Stimulated activated CD8-positive, alpha-beta memory T cell treated with anti-CD3 and anti-CD28 coated beads, Interleukin-4, amount 100 ng/mL, for 4 hours (primary cell): ENCODE results near the gene TGFB2.

Experiments used
- DNase-seq, 2 donors: peaks; one replicate each; pipeline ENCODE4 v3.0.0-alpha.2; 2020; ENCODE audit warnings: low read depth in 2 of 2, low spot score in 1 of 2

Gene TGFB2

GRCh38 chr1:218384581-218384993 is 39.5 kb downstream of the TGFB2 start:
- no peak for DNase-seq

GRCh38 chr1:218388591-218388990 is 43.5 kb downstream of the TGFB2 start:
- no peak for DNase-seq

- DNase-seq: no peak
Observed at GRCh38 chr1:218390618-218391017, 45.5 kb downstream of the TGFB2 start.

- DNase-seq: no peak
Observed at GRCh38 chr1:218392780-218393179, 47.6 kb downstream of the TGFB2 start.

GRCh38 chr1:218394416-218394815 is 49.3 kb downstream of the TGFB2 start:
- DNase-seq: no peak

GRCh38 chr1:218394989-218395388 is 49.9 kb downstream of the TGFB2 start:
- no peak for DNase-seq

GRCh38 chr1:218395916-218396315 is 50.8 kb downstream of the TGFB2 start:
- DNase-seq: no peak

- no peak for DNase-seq
Observed at GRCh38 chr1:218397752-218398339, 52.7 kb downstream of the TGFB2 start.

- DNase-seq: no peak
Observed at GRCh38 chr1:218400624-218401023, 55.5 kb downstream of the TGFB2 start.

- DNase-seq: no peak
Observed at GRCh38 chr1:218401441-218401997, 56.4 kb downstream of the TGFB2 start.

- no peak for DNase-seq
Observed at GRCh38 chr1:218401998-218402785, 57.1 kb downstream of the TGFB2 start.

- no peak for DNase-seq
Observed at GRCh38 chr1:218402786-218403120, 57.6 kb downstream of the TGFB2 start.

- DNase-seq: no peak
Observed at GRCh38 chr1:218403300-218403699, 58.2 kb downstream of the TGFB2 start.

- DNase-seq: no peak
Observed at GRCh38 chr1:218407630-218408029, 62.5 kb downstream of the TGFB2 start.

- DNase-seq: no peak
Observed at GRCh38 chr1:218408135-218408534, 63.0 kb downstream of the TGFB2 start.

GRCh38 chr1:218408942-218409341 is 63.8 kb downstream of the TGFB2 start:
- DNase-seq: no peak

- no peak for DNase-seq
Observed at GRCh38 chr1:218409946-218410510, 64.9 kb downstream of the TGFB2 start.

- DNase-seq: no peak
Observed at GRCh38 chr1:218411101-218411500, 66.0 kb downstream of the TGFB2 start.

- no peak for DNase-seq
Observed at GRCh38 chr1:218412171-218412570, 67.0 kb downstream of the TGFB2 start.

GRCh38 chr1:218413179-218413578 is 68.0 kb downstream of the TGFB2 start:
- no peak for DNase-seq

GRCh38 chr1:218414060-218414728 is 69.1 kb downstream of the TGFB2 start:
- no peak for DNase-seq

- DNase-seq: no peak
Observed at GRCh38 chr1:218415726-218416125, 70.6 kb downstream of the TGFB2 start.
